DMS 273 (cell line): ENCODE data around the gene FMNL3.
A peak's percentile ranks its signal among the peaks of the same experiment; 100 is the strongest.

Experiments
- DNase-seq: peaks from one replicate; lab custom pipeline; 2025; ENCODE audit not compliant: unreplicated experiment; lab: John Stamatoyannopoulos, UW

The FMNL3 gene

GRCh38 chr12:49680075-49680474 is 27.1 kb downstream of the FMNL3 start:
- no peak for DNase-seq

GRCh38 chr12:49678711-49679110 is 28.5 kb downstream of the FMNL3 start:
- DNase-seq, result no peak

GRCh38 chr12:49675137-49675536 is 32.1 kb downstream of the FMNL3 start:
- no peak for DNase-seq

- peak; percentile 36 for DNase-seq
Observed at GRCh38 chr12:49674318-49674981, 32.8 kb downstream of the FMNL3 start.

- DNase-seq, result peak; percentile 92
Observed at GRCh38 chr12:49673446-49674317, 33.5 kb downstream of the FMNL3 start.

GRCh38 chr12:49672301-49673217 is 34.6 kb downstream of the FMNL3 start:
- DNase-seq, result no peak

- no peak for DNase-seq
Observed at GRCh38 chr12:49671031-49671765, 36.0 kb downstream of the FMNL3 start.

GRCh38 chr12:49669796-49670195 is 37.4 kb downstream of the FMNL3 start:
- no peak for DNase-seq

- no peak for DNase-seq
Observed at GRCh38 chr12:49667325-49668090, 39.7 kb downstream of the FMNL3 start.

GRCh38 chr12:49666176-49666575 is 41.0 kb downstream of the FMNL3 start:
- no peak for DNase-seq

GRCh38 chr12:49665384-49665783 is 41.8 kb downstream of the FMNL3 start:
- DNase-seq, result no peak

- DNase-seq, result no peak
Observed at GRCh38 chr12:49664591-49665239, 42.5 kb downstream of the FMNL3 start.

GRCh38 chr12:49664167-49664566 is 43.0 kb downstream of the FMNL3 start:
- no peak for DNase-seq

- peak; percentile 35 for DNase-seq
Observed at GRCh38 chr12:49662998-49663843, 44.0 kb downstream of the FMNL3 start.

- DNase-seq, result no peak
Observed at GRCh38 chr12:49661746-49662145, 45.5 kb downstream of the FMNL3 start.

GRCh38 chr12:49661191-49661590 is 46.0 kb downstream of the FMNL3 start:
- DNase-seq, result no peak

- DNase-seq, result no peak
Observed at GRCh38 chr12:49659753-49660152, 47.5 kb downstream of the FMNL3 start.

GRCh38 chr12:49658276-49658675 is 48.9 kb downstream of the FMNL3 start:
- no peak for DNase-seq
